HPDE6-E6E7 (cell line): ENCODE results near the gene CGN.

ENCODE experiments used
- DNase-seq: peaks from one replicate; pipeline ENCODE4 v3.0.0; 2011; ENCODE audit warnings: missing footprints; ENCODE audit errors: extremely low spot score

CGN gene

GRCh38 chr1:151524736-151525135 is 13.5 kb downstream of the CGN start:
- DNase-seq = no peak

DNA sequence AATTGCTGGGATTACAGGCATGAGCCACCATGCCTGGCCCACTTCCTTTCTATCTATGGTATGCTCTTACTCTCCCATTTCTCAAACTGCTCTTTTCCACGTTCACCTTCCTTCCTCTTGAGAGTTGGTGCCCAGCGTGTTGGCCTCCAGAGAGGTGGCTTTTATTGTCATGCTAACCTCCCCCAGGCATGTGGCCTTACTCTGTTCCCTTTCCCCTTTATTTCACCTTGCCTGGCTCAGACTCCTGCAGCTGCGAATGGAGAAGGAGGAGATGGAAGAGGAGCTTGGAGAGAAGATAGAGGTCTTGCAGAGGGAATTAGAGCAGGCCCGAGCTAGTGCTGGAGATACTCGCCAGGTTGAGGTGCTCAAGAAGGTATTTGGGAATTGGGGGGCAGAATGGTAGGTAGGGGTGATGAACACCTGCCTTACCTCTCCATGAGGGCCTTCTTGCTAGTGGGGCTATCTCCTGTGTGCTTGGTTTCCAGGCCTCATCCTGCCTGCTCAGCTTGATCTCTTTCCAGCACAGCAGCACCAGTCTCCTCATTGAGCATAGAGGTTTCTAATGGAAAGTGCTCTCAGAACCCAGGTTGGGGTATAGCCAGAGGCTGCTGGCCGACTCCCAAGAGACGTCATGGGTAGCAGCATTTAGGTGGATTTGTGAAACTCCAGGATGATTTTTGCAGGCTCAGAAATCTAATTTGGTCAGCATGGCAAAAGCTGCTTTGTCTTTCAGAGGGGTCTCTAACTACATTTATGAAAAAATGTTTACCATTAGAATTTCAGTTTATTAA is 15.7 kb downstream of the CGN start:
- no peak for DNase-seq

DNA sequence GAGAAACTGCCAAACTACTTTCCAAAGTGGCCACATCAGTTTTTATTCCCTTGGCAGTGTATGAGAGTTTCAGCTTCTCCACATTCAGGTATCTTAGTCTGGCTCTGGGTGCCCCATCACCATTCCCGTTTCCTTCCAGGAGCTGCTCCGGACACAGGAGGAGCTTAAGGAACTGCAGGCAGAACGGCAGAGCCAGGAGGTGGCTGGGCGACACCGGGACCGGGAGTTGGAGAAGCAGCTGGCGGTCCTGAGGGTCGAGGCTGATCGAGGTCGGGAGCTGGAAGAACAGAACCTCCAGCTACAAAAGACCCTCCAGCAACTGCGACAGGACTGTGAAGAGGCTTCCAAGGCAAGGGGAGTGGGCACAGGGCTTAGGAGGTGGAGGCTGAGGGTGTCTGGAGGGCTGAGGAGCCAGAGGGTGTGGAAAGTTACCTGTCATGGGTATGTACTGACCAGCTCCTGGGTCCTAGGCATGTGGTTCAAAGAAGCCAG is 18.1 kb downstream of the CGN start:
- DNase-seq = no peak

GRCh38 chr1:151529781-151530180 is 18.6 kb downstream of the CGN start:
- DNase-seq = no peak

GRCh38 chr1:151530461-151530860 is 19.3 kb downstream of the CGN start:
- no peak for DNase-seq

DNA sequence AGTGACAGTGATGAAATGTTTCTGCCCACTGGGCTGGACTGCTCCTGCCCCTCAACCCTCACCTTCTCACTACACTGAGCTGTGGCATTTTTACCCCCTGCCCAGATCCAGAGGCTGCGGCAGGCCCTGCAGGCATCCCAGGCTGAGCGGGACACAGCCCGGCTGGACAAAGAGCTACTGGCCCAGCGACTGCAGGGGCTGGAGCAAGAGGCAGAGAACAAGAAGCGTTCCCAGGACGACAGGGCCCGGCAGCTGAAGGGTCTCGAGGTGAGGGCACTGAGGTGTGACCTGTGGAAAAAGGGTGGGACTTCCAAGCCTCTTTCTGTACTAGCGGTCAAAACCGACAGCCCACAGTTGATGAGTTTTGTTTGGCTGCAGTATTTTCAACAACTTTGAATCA is 22.7 kb downstream of the CGN start:
- no peak for DNase-seq

DNA sequence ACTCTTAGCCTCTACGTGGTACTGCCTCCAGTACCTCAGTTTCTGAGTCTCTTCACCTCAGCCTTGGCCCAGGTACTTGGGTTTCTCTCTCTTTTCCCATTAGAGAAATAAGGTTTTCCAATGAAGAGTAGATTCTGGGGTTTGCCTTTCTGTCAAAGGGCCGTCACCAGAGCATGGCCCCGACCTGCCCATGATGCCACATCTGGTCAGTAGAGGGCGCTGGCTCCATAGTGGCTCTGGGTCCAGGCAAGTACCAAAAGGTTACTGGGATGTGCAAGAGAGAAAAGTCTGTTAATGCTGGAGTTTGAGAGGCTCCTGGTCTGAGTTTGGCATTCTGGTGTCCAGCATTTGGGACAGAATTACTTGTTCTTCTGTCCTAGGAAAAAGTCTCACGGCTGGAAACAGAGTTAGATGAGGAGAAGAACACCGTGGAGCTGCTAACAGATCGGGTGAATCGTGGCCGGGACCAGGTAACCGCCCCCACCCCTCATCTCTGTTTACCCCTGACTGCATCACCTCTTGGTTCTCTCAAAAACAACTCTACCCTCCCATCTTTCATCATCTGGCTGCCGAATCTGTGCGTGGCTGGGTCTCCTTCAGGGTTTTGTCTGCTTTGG is 23.6 kb downstream of the CGN start:
- no peak for DNase-seq

DNA sequence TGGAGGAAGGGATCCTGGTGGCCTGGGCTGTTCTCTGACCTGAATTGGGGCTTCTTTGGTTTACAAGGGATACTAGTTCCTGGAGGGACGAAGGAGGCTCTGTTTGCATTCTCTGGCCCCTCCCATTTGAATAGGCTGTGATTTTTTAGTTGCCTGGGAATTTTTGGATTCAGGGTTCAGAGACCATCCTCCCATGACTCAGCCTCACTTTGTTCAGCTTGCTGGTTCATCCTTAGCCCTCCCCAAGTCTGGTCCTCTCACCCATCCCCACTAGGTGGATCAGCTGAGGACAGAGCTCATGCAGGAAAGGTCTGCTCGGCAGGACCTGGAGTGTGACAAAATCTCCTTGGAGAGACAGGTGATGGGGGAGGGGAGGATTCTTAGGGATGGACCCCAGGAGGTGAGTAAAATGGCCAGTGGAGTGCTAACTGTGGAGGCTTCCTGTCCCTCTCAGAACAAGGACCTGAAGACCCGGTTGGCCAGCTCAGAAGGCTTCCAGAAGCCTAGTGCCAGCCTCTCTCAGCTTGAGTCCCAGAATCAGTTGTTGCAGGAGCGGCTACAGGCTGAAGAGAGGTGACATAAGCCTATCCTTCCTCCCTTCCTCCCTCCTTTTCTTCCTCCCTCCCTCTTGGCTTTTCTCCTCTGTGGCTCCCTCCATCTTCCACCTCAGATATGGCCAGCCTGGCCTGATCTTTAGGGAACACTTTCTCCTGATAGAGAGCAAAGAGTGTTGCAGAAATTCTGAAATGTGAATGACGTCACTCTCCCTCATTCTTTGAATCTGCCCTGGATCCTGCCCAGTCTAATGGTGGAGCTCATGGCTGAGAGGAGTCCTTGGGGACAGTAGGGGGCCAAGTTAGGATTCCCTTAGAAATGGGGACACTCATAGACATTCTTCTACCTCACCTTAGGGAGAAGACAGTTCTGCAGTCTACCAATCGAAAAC is 24.4 kb downstream of the CGN start:
- no peak for DNase-seq

- no peak for DNase-seq
Observed at GRCh38 chr1:151536499-151536898, 25.3 kb downstream of the CGN start.

DNA sequence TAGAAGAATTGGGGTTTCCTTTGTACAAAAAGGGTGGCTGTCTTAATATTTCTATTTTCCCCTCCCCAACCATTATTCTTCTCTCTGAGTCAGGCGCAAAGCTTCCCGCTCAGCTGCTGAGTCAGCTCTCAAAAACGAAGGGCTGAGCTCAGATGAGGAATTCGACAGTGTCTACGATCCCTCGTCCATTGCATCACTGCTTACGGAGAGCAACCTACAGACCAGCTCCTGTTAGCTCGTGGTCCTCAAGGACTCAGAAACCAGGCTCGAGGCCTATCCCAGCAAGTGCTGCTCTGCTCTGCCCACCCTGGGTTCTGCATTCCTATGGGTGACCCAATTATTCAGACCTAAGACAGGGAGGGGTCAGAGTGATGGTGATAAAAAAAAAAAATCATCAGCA is 25.9 kb downstream of the CGN start:
- peak; percentile 92 for DNase-seq

GRCh38 chr1:151539321-151540020 is 28.3 kb downstream of the CGN start:
- DNase-seq = peak; percentile 92

DNA sequence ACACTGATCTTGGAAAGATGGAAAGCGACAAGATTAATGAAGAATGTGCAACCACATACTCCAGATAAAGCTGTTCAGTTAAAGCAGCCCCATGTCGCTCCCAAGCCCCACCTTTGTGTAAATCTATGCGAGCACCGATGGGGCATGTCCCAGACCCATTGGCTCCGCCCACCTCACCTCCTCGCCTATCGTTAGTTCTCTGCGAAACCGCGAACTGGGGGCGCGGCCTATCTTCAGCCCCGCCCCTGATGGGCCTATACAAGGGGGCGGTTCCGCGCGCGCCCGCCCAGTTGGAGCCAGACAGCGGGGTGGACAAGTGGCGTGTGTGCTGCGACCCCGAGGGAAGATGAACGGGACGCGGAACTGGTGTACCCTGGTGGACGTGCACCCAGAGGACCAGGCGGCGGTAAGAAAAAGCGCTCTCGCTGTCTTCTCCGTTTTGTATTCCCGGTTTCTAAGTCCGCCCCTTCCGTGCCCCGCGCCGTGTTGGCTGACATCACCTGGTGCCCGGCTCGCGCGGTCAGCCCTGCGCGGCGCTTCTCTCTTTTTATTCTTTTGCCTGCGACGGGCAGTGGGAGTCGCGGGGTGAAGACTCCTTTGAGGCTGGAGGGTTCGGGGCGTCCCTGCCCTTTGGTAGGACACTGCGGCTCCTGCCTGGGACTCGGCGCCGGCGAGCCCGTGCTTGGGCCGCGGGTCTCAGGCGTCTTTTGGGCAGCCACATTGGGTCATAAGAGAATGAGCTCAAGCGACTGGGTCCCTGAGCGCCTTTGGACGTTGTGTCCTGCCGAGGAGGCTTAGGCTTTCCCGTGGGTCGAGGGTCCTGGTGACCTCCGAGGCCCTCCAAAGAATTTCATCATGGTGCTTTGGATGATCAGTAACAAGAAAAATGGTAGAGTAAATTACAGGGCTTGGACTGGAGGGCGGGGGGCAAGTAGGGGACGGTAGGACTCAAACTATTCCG is 29.1 kb downstream of the CGN start, which contains the start of gene TUFT1:
Gene TUFT1, plus strand, starts transcription at position 289 of the 961 bp plus-strand sequence. Its CDS starts 58 bp downstream, at position 347.
- DNase-seq = peak; percentile 81

DNA sequence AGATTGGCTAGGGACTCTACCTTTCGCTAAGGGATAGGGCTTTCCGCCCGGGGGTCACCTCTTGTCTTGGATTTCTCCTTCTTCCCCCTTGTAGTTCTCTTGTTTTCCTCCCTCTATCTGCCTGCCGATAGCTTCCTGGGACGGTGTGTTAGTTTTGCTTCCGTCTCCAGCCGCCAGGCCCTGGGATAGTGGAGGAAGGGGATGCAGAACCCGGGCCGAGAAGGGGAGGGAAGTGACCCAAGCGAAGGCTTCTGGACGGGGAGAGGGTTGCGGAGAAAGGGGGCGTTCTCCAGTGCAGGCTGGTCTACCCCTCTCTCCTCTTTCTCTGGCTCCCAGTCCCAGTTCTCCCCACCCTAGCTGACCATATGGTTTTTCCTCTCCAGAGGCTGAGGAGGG is 29.8 kb downstream of the CGN start:
- no peak for DNase-seq

DNA sequence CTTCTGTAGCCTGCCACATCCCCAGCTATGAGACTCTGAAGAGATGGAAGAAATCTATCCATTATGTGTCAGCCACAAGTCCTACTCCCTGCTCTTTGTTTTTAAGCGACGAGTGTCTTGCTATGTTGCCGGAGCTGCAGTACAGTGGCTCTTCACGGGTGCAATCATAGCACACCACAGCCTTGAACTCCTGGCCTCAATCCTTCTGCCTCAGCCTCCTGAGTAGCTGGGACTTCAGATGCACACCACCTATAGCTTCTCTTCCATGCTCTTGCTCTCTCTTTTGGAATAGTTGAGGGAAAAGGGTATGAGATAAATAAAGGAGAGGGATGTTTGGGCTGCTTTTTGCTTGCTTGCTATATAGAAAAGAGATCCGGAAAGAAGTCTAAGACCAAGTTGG is 30.6 kb downstream of the CGN start:
- DNase-seq = no peak

GRCh38 chr1:151542710-151543129 is 31.5 kb downstream of the CGN start:
- DNase-seq = no peak

DNA sequence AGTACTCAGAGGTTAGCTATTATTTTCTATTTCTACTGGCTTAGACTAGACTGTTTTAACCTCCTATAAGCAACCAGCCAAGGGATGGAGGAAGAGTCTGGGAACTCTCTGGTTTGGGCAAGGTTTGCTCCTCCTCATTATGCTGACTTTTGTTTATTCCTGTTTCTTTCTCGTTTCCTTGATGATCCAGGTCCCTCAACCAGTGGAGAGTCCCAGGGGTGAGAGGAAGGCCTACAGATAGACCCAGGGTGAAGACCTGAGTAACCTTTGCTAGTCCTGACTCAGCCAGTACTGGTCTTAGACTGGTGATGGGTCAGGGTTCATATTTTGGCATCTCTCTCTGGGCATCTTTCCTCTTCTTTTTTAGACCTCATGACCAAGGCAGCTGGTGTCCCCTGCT is 34.4 kb downstream of the CGN start:
- no peak for DNase-seq

DNA sequence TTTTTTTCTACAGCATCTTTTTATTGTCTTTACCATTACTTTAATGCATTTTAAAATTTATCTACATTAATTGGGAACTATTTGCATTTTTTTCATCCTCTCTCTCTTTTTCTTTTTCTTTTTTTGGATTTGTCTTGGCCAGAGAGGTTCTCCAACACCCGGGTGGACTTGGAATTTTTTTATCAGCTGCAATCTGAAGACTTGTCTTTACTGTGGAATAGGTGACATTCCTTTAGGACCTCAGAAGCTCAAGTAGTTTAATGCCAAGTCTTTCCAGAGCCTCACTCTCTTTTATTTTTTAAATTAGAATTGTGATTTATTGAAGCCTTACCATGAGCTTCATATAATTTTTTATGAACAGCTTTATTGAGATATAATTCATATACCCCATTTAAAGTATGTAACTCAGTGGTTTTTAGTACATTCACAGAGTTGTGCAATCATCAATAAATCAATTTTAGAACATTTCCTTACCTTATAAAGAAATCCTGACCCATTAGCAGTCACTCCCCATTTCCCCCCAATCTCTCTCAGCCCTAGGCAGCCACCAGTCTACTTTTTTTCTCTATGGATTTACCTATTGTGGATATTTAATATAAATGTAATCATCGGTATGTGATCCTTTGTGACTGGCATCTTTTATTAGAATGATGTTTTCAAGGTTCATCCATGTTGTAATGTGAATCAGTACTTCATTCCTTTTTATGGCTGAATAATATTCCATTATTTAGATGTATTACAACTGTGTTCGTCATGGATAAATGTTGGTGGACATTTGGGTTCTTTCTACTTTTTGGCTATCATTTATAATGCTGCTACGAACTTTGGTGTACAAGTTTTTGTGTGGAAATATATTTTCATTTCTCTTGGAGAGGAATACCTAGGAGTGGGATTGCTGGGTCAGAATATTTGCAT is 35.1 kb downstream of the CGN start:
- DNase-seq = no peak

GRCh38 chr1:151547119-151547899 is 36.1 kb downstream of the CGN start:
- peak; percentile 74 for DNase-seq

GRCh38 chr1:151547900-151548230 is 36.7 kb downstream of the CGN start:
- no peak for DNase-seq
